M059J (cell line): Measurements from ENCODE around the gene NATD1. TPM values are rescaled to one million over a fixed set of nuclear protein-coding genes. Genes with fewer than 3 reads are reported as not detected.

ENCODE experiments used
- DNase-seq: peaks from one replicate; pipeline ENCODE4 v3.0.0-alpha.2; 2012; ENCODE audit warnings: low read depth
- total RNA-seq: library from RNA; depleted of rRNA; stranded (reverse); fragments of >200 nt; shearing (Covaris generic); gene quantifications from 2 replicates; pipeline ENCODE4 v1.2.3, GENCODE V29; 2014; rRNA removed

The NATD1 gene, protein sequence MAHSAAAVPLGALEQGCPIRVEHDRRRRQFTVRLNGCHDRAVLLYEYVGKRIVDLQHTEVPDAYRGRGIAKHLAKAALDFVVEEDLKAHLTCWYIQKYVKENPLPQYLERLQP
- 1.7 and 2.5 TPM in 2 replicates for total RNA-seq

GRCh38 chr17:21252796-21253645 lies at the start of gene NATD1:
NATD1 (minus strand) TSS chr17:21253410; CDS start chr17:21253264, 146 bp downstream.
- peak; percentile 76 for DNase-seq

- DNase-seq, result no peak
Observed at GRCh38 chr17:21301593-21302550, 48.7 kb upstream of the NATD1 start.

- no peak for DNase-seq
Observed at GRCh38 chr17:21300601-21301571, 47.7 kb upstream of the NATD1 start.

DNA sequence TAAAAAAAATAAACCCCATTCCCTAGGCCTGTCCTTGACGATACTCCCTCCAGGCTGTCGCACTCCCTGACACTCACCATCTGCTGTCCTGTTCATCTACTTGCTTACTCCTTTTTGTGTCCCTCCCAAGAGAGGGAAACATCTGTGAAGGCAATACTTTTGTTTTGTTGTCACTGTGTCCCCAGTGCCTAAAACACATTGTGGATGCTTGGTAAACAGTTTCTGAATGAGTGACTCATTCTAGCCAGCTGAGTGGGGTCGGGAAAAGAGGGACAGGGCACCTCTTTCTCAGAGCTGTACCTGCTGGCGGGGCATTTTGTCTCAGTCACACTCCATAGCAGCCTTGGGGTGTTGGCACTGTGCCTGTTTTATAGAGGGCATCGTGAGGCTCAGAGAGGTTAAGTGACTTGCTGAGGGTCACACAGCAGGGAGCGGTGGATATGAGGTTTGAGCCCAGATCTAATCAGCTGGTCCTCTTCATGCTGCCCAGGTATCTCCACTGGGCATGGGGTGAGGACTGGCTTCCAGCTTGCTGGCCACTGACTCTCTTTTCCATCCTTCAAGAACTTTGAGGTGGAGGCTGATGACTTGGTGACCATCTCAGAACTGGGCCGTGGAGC lies 46.9 kb upstream of the NATD1 start:
- DNase-seq, result no peak

- no peak for DNase-seq
Observed at GRCh38 chr17:21298983-21299519, 45.8 kb upstream of the NATD1 start.

DNA sequence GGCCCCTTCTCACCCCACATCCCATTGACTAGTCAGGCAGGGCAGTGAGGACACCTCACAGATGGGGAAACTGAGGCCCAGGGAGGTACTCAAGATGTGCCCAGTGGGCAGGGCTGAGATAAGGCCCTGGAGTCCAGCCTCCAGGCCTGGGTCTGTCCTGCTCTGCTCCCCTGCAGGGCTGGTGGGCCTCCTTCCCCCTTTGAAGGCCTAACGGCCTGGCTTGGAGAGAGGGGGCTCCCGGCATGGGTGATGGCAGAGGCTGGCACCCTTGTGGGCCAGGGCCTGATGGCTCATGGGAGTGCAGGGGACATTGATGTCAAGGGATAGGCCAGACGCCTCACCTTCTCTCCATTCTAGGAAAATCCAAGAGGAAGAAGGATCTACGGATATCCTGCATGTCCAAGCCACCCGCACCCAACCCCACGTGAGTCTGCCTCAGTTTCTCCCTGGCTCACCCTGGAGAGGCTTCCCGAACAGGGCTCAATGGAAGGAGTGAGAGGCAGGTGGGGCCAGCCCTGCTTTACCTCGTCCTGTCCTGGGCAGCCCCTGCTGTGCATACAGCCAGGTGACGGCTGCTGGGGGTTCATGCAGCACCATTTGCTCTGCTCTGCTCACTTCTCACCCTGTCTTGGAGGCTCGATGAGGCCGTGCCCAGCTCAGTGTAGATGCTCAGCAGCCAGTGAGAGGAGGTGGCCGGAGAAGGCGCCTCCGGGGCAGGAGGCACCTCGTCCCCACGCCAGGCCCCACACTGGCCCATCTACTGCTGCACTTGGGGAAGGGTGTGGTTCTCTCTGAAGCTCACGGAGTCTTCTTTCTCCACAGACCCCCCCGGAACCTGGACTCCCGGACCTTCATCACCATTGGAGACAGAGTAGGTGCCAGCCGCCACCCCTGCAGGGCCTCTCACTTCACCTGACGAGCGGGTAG lies 45.1 kb upstream of the NATD1 start:
- DNase-seq, result no peak

DNA sequence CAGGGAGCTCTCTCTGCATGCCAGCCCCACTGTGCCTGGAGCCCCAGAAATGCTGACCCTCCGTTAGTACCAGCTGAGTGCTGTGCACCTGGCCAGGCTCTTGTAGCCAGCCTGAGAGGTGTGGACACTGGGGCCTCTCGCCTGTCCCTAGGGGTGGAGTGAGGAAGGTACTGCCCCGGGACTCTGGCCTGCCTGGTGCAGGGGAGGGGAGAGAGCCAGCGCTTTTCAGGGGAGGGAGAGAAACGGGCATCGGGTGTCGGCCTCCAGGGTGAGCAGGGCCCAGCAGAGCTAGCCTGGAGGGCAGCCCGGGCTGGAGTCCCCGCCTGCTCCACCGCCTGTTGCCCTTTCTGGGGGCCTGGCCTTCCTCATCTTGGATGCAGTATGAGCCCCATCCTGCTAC lies 44.4 kb upstream of the NATD1 start:
- DNase-seq, result no peak

DNA sequence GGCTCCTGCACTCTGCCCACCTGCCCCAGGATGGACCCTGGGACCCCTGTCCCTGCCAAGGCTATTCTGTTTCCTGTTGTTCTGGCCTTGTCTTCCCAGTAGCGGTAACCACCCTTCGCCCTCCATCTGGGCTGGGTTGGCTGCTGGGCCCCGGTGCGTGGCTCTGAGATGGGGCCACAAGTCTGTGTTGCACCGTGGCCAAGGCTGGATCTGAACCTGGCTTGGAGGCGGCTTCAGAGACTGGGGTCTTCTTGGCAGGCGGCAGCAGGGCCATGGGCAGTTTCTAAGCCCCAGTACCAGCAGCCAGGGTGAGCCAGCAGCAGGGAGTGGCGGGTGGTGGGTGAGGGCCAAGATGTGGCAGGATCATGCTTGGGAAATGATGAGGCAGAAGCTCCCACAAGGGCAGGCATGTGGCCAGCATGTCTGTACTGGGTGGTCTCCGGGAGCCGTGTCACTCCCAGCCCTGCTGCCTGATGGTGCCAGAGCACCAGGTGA lies 43.9 kb upstream of the NATD1 start:
- no peak for DNase-seq

GRCh38 chr17:21296097-21297025 lies 43.2 kb upstream of the NATD1 start:
- DNase-seq, result peak; percentile 51

GRCh38 chr17:21295036-21295952 lies 42.1 kb upstream of the NATD1 start:
- peak; percentile 68 for DNase-seq

- DNase-seq, result no peak
Observed at GRCh38 chr17:21294321-21295035, 41.3 kb upstream of the NATD1 start.

GRCh38 chr17:21293831-21294210 lies 40.6 kb upstream of the NATD1 start:
- DNase-seq, result no peak

- DNase-seq, result no peak
Observed at GRCh38 chr17:21292867-21293830, 39.9 kb upstream of the NATD1 start.

DNA sequence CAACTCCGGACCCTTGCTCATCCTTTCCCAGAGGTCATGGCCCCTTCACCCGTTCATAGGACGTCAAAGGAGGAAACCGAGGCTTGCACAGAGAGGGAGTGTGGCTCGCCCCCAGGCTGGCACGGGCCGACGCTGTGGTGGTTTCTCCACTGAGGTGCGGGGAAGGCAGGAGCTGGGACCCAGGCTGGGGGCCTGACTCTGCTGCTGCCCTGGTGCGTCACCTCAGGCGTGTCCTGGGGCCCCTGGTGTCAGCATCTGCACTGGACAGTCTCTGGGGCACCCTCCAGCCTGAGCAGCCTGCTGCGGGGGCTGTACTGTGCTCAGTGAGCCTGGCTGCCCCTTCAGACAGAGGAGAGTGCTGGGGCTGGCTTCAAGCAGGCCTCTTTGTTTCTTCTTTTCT lies 38.7 kb upstream of the NATD1 start:
- no peak for DNase-seq

GRCh38 chr17:21291357-21291756 lies 38.1 kb upstream of the NATD1 start:
- DNase-seq, result no peak
